Testis (tissue), 3 donors: Measurements from ENCODE around the gene SMG6. TPM values are rescaled to one million over a fixed set of nuclear protein-coding genes. Genes with fewer than 3 reads are reported as not detected.

Experiments used
- DNase-seq: peaks from one replicate; pipeline ENCODE4 v3.0.0-alpha.2; 2019
- H3K27ac ChIP-seq, 2 donors: fragments of 200-600 bp; sonication (generic); one replicate each; pipeline ENCODE4 v1.5.1; 2019
- H3K27me3 ChIP-seq: fragments of 200-600 bp; sonication (generic); one replicate; pipeline ENCODE4 v1.5.1; 2019
- H3K36me3 ChIP-seq: fragments of 200-600 bp; sonication (generic); one replicate; pipeline ENCODE4 v1.5.1; 2017; ENCODE audit warnings: low read depth; ENCODE audit errors: missing control alignments
- H3K4me1 ChIP-seq: fragments of 200-600 bp; sonication (generic); one replicate; pipeline ENCODE4 v1.5.1; 2019
- H3K4me3 ChIP-seq, 2 donors: fragments of 200-600 bp; sonication (generic); one replicate each; pipeline ENCODE4 v1.5.1; 2017 to 2019
- H3K9me3 ChIP-seq: fragments of 200-600 bp; sonication (generic); one replicate; pipeline ENCODE4 v1.5.1; 2017
- CTCF ChIP-seq, 3 experiments: fragments of 450-650 bp in 2 of 3; fragments of 200-600 bp in 1 of 3; sonication (generic) in 1 of 3; IDR thresholded peaks; one replicate each; pipeline ENCODE4 v1.5.1; 2016 to 2019; ENCODE audit warnings: antibody characterized with exemption in 3 of 3, mild to moderate bottlenecking in 2 of 3, moderate library complexity in 1 of 3
- POLR2A ChIP-seq: fragments of 450-650 bp; IDR thresholded peaks from one replicate; pipeline ENCODE4 v1.6.1; 2017; ENCODE audit warnings: antibody characterized with exemption, mild to moderate bottlenecking, moderate library complexity
- WGBS, 2 donors: methylation state at CpG; one replicate each; pipeline ENCODE4 v1.1.5; 2018; 5-methylcytosine and 5-hydroxymethylcytosine counted together
- intact Hi-C: fragments of 100-400 bp; cut with DNase I; formaldehyde crosslinking; loops from one replicate; pipeline ENCODE4 v1.15.1; 2023; ENCODE audit warnings: low total_unique reads
- polyA plus RNA-seq: library from polyadenylated mRNA; stranded (reverse); fragments of 350-450 nt; fragmentation: Illumina TruSeq; extraction: RNeasy Lipid Tissue Mini Kit (QIAGEN cat#74804); gene quantifications from one replicate; pipeline ENCODE4 v1.2.3, GENCODE V29; 2014; ENCODE audit warnings: low read depth, low replicate concordance; ENCODE audit not compliant: insufficient read depth
- total RNA-seq, 2 donors: library from RNA; depleted of rRNA; stranded (reverse); fragments of >200 nt; gene quantifications; one replicate each; pipeline ENCODE4 v1.2.3, GENCODE V29; 2016

The SMG6 gene
- total and polyA plus RNA-seq, 3 donors from 2014 or later = 68.7 to 86.5 (median 80.6) TPM

DNA sequence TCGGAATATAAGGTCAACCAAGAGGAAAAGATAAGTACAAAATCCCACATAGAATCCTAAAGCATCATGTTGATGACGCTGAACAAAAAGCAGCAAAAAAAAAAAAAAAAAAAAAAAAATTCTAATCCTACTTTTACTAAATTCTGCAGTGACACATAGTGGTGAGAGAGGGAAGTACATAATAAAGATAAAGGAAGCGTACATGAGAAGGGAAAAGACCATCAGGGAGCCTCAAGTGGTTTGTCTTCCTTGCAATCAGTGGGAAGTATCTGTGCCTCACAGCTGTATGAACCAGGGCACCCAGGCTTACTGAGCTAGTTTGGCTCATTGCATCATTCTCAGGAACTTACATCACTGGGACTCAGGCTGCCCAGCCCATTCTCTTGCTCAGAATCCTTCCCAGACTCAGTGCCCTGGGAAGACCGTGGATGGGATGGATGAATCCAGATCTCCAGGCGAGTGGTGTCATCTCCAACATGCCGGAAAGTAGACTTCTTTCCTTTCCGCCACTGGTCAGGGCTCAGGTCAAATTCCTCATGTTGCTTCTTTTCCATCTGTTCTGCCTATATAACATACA is 21.2 kb downstream of the SMG6 start:
- H3K27me3 ChIP-seq = no peaks in the 10 kb centered on the region
- no peak overlapping the region for H3K27ac ChIP-seq
- H3K9me3 ChIP-seq = no peaks in the 10 kb centered on the region
- H3K4me3 ChIP-seq = no peak overlapping the region
- DNase-seq = no peak
- intact Hi-C loops = loop anchor here (2.0 kb wide), 1 partner anchor 38 kb away; no protein-coding TSS in a partner anchor
- 64 to 71% methylated on average over 7 of the region's 7 CpGs for WGBS, 2 donors
- no peaks in the 10 kb centered on the region for H3K36me3 ChIP-seq
- no peak for TF ChIP-seq POLR2A
- peak; percentile 24 to 75 (median 46) for TF ChIP-seq CTCF (IDR thresholded peaks at IDR 0.05)
- H3K4me1 ChIP-seq = no peaks in the 10 kb centered on the region

GRCh38 chr17:2279707-2280106 is 23.9 kb downstream of the SMG6 start:
- Histone ChIP-seq H3K9me3 (no peaks in the 10 kb centered on the region), H3K27ac (no peak overlapping the region), H3K4me1 (no peaks in the 10 kb centered on the region), H3K4me3 (no peak overlapping the region), H3K27me3 (no peaks in the 10 kb centered on the region), H3K36me3 (no peaks in the 10 kb centered on the region)
- TF ChIP-seq POLR2A (no peak), CTCF (IDR thresholded peaks at IDR 0.05) (no peak)
- 90% methylated on average over 9 of the region's 9 CpGs for WGBS, 2 donors
- intact Hi-C loops = no loop called here
- DNase-seq = no peak

DNA sequence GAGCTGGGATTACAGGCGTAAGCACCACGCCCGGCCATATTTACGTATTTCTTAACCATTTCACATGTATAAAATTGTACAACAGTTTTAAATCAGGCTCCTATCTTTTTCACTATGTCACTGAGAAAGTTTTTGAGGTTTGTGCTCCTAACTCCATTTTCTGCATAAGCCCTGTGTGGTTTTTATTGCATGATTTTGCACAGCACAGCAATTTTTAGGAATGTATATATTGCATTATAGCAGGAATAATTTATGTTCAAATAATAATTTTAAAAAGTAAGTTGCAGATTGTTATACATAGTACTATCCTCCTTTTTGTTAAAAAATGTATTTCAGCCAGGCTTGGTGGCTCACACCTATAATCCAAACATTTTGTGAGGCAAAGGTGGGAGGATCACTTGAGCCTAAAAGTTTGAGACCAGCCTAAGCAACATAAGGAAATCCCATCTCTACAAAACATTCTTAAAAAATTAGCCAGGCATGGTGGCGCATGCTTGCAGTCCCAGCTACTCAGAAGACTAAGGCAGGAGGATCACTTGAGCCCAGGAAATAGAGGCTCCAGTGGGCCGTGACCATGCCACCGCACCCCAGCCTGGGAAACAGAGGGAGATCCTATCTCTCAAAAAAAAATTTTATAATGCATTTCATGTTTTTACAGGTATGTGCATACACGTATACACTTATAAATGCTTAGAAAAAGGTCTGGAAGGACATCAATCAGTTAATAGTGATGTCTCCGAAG is 26.0 kb downstream of the SMG6 start:
- H3K27me3 ChIP-seq = no peaks in the 10 kb centered on the region
- TF ChIP-seq POLR2A (no peak), CTCF (IDR thresholded peaks at IDR 0.05) (no peak)
- H3K9me3 ChIP-seq = no peaks in the 10 kb centered on the region
- no peaks in the 10 kb centered on the region for H3K4me1 ChIP-seq
- no peak for DNase-seq
- no peak overlapping the region for H3K4me3 ChIP-seq
- WGBS, 2 donors = 95 to 98% methylated on average over 9 of the region's 9 CpGs
- H3K27ac ChIP-seq = no peak overlapping the region
- intact Hi-C loops = no loop called here
- H3K36me3 ChIP-seq = no peaks in the 10 kb centered on the region

- Histone ChIP-seq H3K36me3 (no peaks in the 10 kb centered on the region), H3K27ac (no peak overlapping the region), H3K27me3 (no peaks in the 10 kb centered on the region), H3K9me3 (no peaks in the 10 kb centered on the region), H3K4me3 (no peak overlapping the region), H3K4me1 (no peaks in the 10 kb centered on the region)
- 50 to 70% methylated on average over 1 of the region's 1 CpG for WGBS, 2 donors
- intact Hi-C loops = no loop called here
- TF ChIP-seq CTCF (IDR thresholded peaks at IDR 0.05) = no peak
- TF ChIP-seq POLR2A = no peak
- DNase-seq = no peak
Observed at GRCh38 chr17:2275722-2276121, 27.9 kb downstream of the SMG6 start.

GRCh38 chr17:2274414-2274813 is 29.2 kb downstream of the SMG6 start:
- Histone ChIP-seq H3K9me3 (no peaks in the 10 kb centered on the region), H3K36me3 (no peaks in the 10 kb centered on the region), H3K4me3 (no peak overlapping the region), H3K27ac (no peak overlapping the region), H3K4me1 (no peaks in the 10 kb centered on the region), H3K27me3 (no peaks in the 10 kb centered on the region)
- TF ChIP-seq CTCF (IDR thresholded peaks at IDR 0.05) (no peak), POLR2A (no peak)
- WGBS, 2 donors = 37 to 91% methylated on average over 2 of the region's 2 CpGs
- intact Hi-C loops = no loop called here
- DNase-seq = no peak
